Activated T-helper 1 cell treated with anti-CD3 and anti-CD28 coated beads, Interleukin-12 subunit alpha, Interleukin-12 subunit beta, Interleukin-2, Interleukin-4 antibody, amounts not matched to agents 30 ng/mL and 10 ng/mL and 1 ng/mL, durations not matched to agents 14 hours and 24 hours and 36 hours (primary cell): ENCODE measurements around the gene JARID2. TPM values are rescaled to one million over a fixed set of nuclear protein-coding genes. Genes with fewer than 3 reads are reported as not detected.

Source experiments
- DNase-seq: peaks from one replicate; pipeline ENCODE4 v3.0.0; 2021; ENCODE audit warnings: low spot score
- H3K27ac Mint-ChIP-seq: one replicate; pipeline ENCODE4 v1.8.0; 2021; ENCODE audit warnings: mild to moderate bottlenecking, mixed read lengths
- H3K27me3 Mint-ChIP-seq: one replicate; pipeline ENCODE4 v1.8.0; 2022; ENCODE audit warnings: mild to moderate bottlenecking, moderate library complexity, mixed read lengths; ENCODE audit not compliant: insufficient read depth
- H3K36me3 Mint-ChIP-seq: one replicate; pipeline ENCODE4 v1.8.0; 2021; ENCODE audit warnings: low read depth, mixed read lengths
- H3K4me1 Mint-ChIP-seq: one replicate; pipeline ENCODE4 v1.8.0; 2021; ENCODE audit warnings: low read depth, mixed read lengths
- H3K4me3 Mint-ChIP-seq: one replicate; pipeline ENCODE4 v1.8.0; 2021; ENCODE audit warnings: mild to moderate bottlenecking, moderate library complexity, mixed read lengths
- H3K9me3 Mint-ChIP-seq: one replicate; pipeline ENCODE4 v1.8.0; 2021; ENCODE audit warnings: mixed read lengths
- intact Hi-C: fragments of 100-400 bp; cut with micrococcal nuclease; formaldehyde crosslinking; loops from one replicate; pipeline ENCODE4 v1.15.1; 2024
- total RNA-seq: library from RNA; stranded (reverse); gene quantifications from 2 replicates; pipeline ENCODE4 v1.2.3, GENCODE V29; 2022

The JARID2 gene
- total RNA-seq, 1 donor from 2014 or later, result 60.5 TPM

GRCh38 chr6:15395087-15395486 lies 149.2 kb downstream of the JARID2 start:
- H3K4me3 Mint-ChIP-seq, result no peak overlapping the region
- no peak for DNase-seq
- peaks cover 60% of the 10 kb centered on the region for H3K4me1 Mint-ChIP-seq
- no peak overlapping the region for H3K27ac Mint-ChIP-seq
- intact Hi-C loops, result no loop called here
- H3K27me3 Mint-ChIP-seq, result no peaks in the 10 kb centered on the region
- no peaks in the 10 kb centered on the region for H3K9me3 Mint-ChIP-seq
- peaks cover 23% of the 10 kb centered on the region for H3K36me3 Mint-ChIP-seq

GRCh38 chr6:15396808-15397207 lies 150.9 kb downstream of the JARID2 start:
- no peak for DNase-seq
- peaks cover 60% of the 10 kb centered on the region for H3K4me1 Mint-ChIP-seq
- peaks cover 18% of the 10 kb centered on the region for H3K36me3 Mint-ChIP-seq
- H3K9me3 Mint-ChIP-seq, result no peaks in the 10 kb centered on the region
- no peak overlapping the region for H3K27ac Mint-ChIP-seq
- intact Hi-C loops, result no loop called here
- no peaks in the 10 kb centered on the region for H3K27me3 Mint-ChIP-seq
- H3K4me3 Mint-ChIP-seq, result no peak overlapping the region

- no peaks in the 10 kb centered on the region for H3K27me3 Mint-ChIP-seq
- H3K4me1 Mint-ChIP-seq, result peaks cover 66% of the 10 kb centered on the region
- intact Hi-C loops, result no loop called here
- H3K4me3 Mint-ChIP-seq, result peak overlapping the region; percentile 32
- no peaks in the 10 kb centered on the region for H3K9me3 Mint-ChIP-seq
- H3K27ac Mint-ChIP-seq, result peak overlapping the region; percentile 52
- H3K36me3 Mint-ChIP-seq, result peaks cover 17% of the 10 kb centered on the region
- DNase-seq, result no peak
Measured at GRCh38 chr6:15398633-15399275, 152.9 kb downstream of the JARID2 start.

GRCh38 chr6:15399641-15400470 lies 154.0 kb downstream of the JARID2 start:
- intact Hi-C loops, result loop anchor here (5.0 kb wide), 1 partner anchor 38 kb away; no protein-coding TSS in a partner anchor
- H3K27ac Mint-ChIP-seq, result peak overlapping the region; percentile 61
- DNase-seq, result no peak
- peak overlapping the region; percentile 80 for H3K4me3 Mint-ChIP-seq
- no peaks in the 10 kb centered on the region for H3K9me3 Mint-ChIP-seq
- H3K36me3 Mint-ChIP-seq, result peaks cover 10% of the 10 kb centered on the region
- H3K4me1 Mint-ChIP-seq, result peaks cover 77% of the 10 kb centered on the region
- no peaks in the 10 kb centered on the region for H3K27me3 Mint-ChIP-seq

GRCh38 chr6:15400572-15401004 lies 154.7 kb downstream of the JARID2 start:
- Mint-ChIP-seq H3K9me3 (no peaks in the 10 kb centered on the region), H3K4me1 (peaks cover 84% of the 10 kb centered on the region)

GRCh38 chr6:15401120-15401519 lies 155.3 kb downstream of the JARID2 start:
- H3K36me3 Mint-ChIP-seq, result peaks cover 9% of the 10 kb centered on the region
- no peak for DNase-seq
- no peaks in the 10 kb centered on the region for H3K9me3 Mint-ChIP-seq
- no peaks in the 10 kb centered on the region for H3K27me3 Mint-ChIP-seq
- H3K4me1 Mint-ChIP-seq, result peaks cover 88% of the 10 kb centered on the region
- no peak overlapping the region for H3K27ac Mint-ChIP-seq
- intact Hi-C loops, result loop anchor here (5.0 kb wide), 1 partner anchor 39 kb away; no protein-coding TSS in a partner anchor
- peak overlapping the region; percentile 80 for H3K4me3 Mint-ChIP-seq

More at GRCh38 chr6:15400572-15401004, 154.7 kb downstream of the JARID2 start:
- Mint-ChIP-seq H3K27ac (peak overlapping the region; percentile 88), H3K36me3 (peaks cover 7% of the 10 kb centered on the region), H3K27me3 (no peaks in the 10 kb centered on the region), H3K4me3 (peak overlapping the region; percentile 80)
- intact Hi-C loops, result loop anchor here (5.0 kb wide), 1 partner anchor 38 kb away; no protein-coding TSS in a partner anchor
- no peak for DNase-seq

- intact Hi-C loops, result loop anchor here (2.0 to 5.0 kb wide), 2 partner anchors 15 to 40 kb away; no protein-coding TSS in a partner anchor
- H3K27me3 Mint-ChIP-seq, result no peaks in the 10 kb centered on the region
- peak overlapping the region; percentile 21 for H3K27ac Mint-ChIP-seq
- H3K36me3 Mint-ChIP-seq, result peaks cover 9% of the 10 kb centered on the region
- no peaks in the 10 kb centered on the region for H3K9me3 Mint-ChIP-seq
- peak overlapping the region; percentile 9 for H3K4me3 Mint-ChIP-seq
- peaks cover 91% of the 10 kb centered on the region for H3K4me1 Mint-ChIP-seq
- no peak for DNase-seq
Measured at GRCh38 chr6:15401769-15402250, 155.9 kb downstream of the JARID2 start.

GRCh38 chr6:15402406-15403045 lies 156.7 kb downstream of the JARID2 start:
- peaks cover 89% of the 10 kb centered on the region for H3K4me1 Mint-ChIP-seq
- peak overlapping the region; percentile 16 for H3K4me3 Mint-ChIP-seq
- H3K27me3 Mint-ChIP-seq, result no peaks in the 10 kb centered on the region
- H3K27ac Mint-ChIP-seq, result peak overlapping the region; percentile 36
- H3K9me3 Mint-ChIP-seq, result no peaks in the 10 kb centered on the region
- intact Hi-C loops, result loop anchor here (2.0 to 5.0 kb wide), 2 partner anchors 14 to 40 kb away; no protein-coding TSS in a partner anchor
- no peak for DNase-seq
- peaks cover 10% of the 10 kb centered on the region for H3K36me3 Mint-ChIP-seq

GRCh38 chr6:15403094-15403755 lies 157.4 kb downstream of the JARID2 start:
- DNase-seq, result no peak
- Mint-ChIP-seq H3K36me3 (peaks cover 11% of the 10 kb centered on the region), H3K9me3 (no peaks in the 10 kb centered on the region), H3K27ac (peak overlapping the region; percentile 68), H3K4me3 (peak overlapping the region; percentile 38), H3K27me3 (no peaks in the 10 kb centered on the region), H3K4me1 (peaks cover 91% of the 10 kb centered on the region)
- intact Hi-C loops, result loop anchor here (2.0 to 5.0 kb wide), 2 partner anchors 14 to 41 kb away; no protein-coding TSS in a partner anchor

- DNase-seq, result no peak
- intact Hi-C loops, result loop anchor here (5.0 kb wide), 1 partner anchor 42 kb away; no protein-coding TSS in a partner anchor
- Mint-ChIP-seq H3K4me1 (peaks cover 91% of the 10 kb centered on the region), H3K9me3 (no peaks in the 10 kb centered on the region), H3K4me3 (no peak overlapping the region), H3K27me3 (no peaks in the 10 kb centered on the region), H3K27ac (peak overlapping the region; percentile 33), H3K36me3 (peaks cover 12% of the 10 kb centered on the region)
Measured at GRCh38 chr6:15404685-15404980, 158.8 kb downstream of the JARID2 start.

GRCh38 chr6:15405129-15406068 lies 159.5 kb downstream of the JARID2 start:
- H3K27ac Mint-ChIP-seq, result peak overlapping the region; percentile 33
- no peak for DNase-seq
- intact Hi-C loops, result no loop called here
- H3K36me3 Mint-ChIP-seq, result peaks cover 13% of the 10 kb centered on the region
- H3K4me1 Mint-ChIP-seq, result peaks cover 91% of the 10 kb centered on the region
- no peaks in the 10 kb centered on the region for H3K27me3 Mint-ChIP-seq
- no peaks in the 10 kb centered on the region for H3K9me3 Mint-ChIP-seq
- no peak overlapping the region for H3K4me3 Mint-ChIP-seq
